Heart right ventricle (tissue), 16 donors: ENCODE data around the gene SHISAL1. TPM values are rescaled to one million over a fixed set of nuclear protein-coding genes. Genes with fewer than 3 reads are reported as not detected.

ENCODE experiments used
- ATAC-seq, 8 donors: fragments of 200-7000 bp; cut with Tn5 transposase; one replicate each; pipeline ENCODE4 v1.9.1; 2020; ENCODE audit warnings: mild to moderate bottlenecking in 8 of 8, moderate library complexity in 8 of 8, moderate number of reproducible peaks in 1 of 8
- DNase-seq, 2 donors: peaks; one replicate each; pipeline ENCODE4 v3.0.0-alpha.2; 2020
- H3K27ac ChIP-seq, 10 donors: fragments of 200-600 bp; sonication (generic) in 2 of 10; one replicate each; pipeline versions ENCODE4 v1.5.0 to v1.8.0; 2020 to 2022; ENCODE audit warnings: mild to moderate bottlenecking in 3 of 10
- H3K27me3 ChIP-seq, 7 donors: fragments of 200-600 bp; one replicate each; pipeline ENCODE4 v1.8.0; 2021 to 2022; ENCODE audit warnings: mild to moderate bottlenecking in 2 of 7
- H3K36me3 ChIP-seq, 9 donors: fragments of 200-600 bp; sonication (generic) in 1 of 9; one replicate each; pipeline versions ENCODE4 v1.5.0 to v1.8.0; 2020 to 2022; ENCODE audit warnings: mild to moderate bottlenecking in 2 of 9
- H3K4me1 ChIP-seq, 9 donors: fragments of 200-600 bp; sonication (generic) in 1 of 9; one replicate each; pipeline versions ENCODE4 v1.5.0 to v1.8.0; 2020 to 2022; ENCODE audit warnings: mild to moderate bottlenecking in 4 of 9
- H3K4me3 ChIP-seq, 10 donors: fragments of 200-600 bp; sonication (generic) in 2 of 10; one replicate each; pipeline versions ENCODE4 v1.5.0 to v1.8.0; 2020 to 2022; ENCODE audit warnings: mild to moderate bottlenecking in 7 of 10, moderate library complexity in 2 of 10
- H3K9me3 ChIP-seq, 11 donors: fragments of 200-600 bp in 10 of 11; sonication (generic) in 2 of 11; one replicate each; pipeline versions ENCODE4 v1.5.0 to v1.8.0; 2013 to 2022; ENCODE audit warnings: mild to moderate bottlenecking in 2 of 11, control low read depth in 1 of 11, moderate library complexity in 1 of 11
- CTCF ChIP-seq, 9 donors: fragments of 200-600 bp; sonication (generic) in 2 of 9; IDR thresholded peaks; one replicate each; pipeline versions ENCODE4 v1.5.0 to v1.8.0; 2021 to 2022; ENCODE audit warnings: antibody characterized with exemption in 9 of 9, mild to moderate bottlenecking in 5 of 9, moderate library complexity in 1 of 9
- WGBS, 2 donors: extraction: QIAGEN DNeasy Blood & Tissue Kit; methylation state at CpG; one replicate each; pipeline ENCODE4 v1.1.7; 2013; ENCODE audit warnings: inconsistent platforms in 1 of 2; 5-methylcytosine and 5-hydroxymethylcytosine counted together
- intact Hi-C, 10 donors: fragments of 100-400 bp; cut with DNase I; formaldehyde crosslinking; loops; one replicate each; pipeline versions ENCODE4 v1.11.1 to v1.14.2; 2022
- polyA plus RNA-seq, 2 donors: library from polyadenylated mRNA; stranded (reverse); fragments of 200-250 nt; gene quantifications; one replicate each; pipeline ENCODE4 v1.2.3, GENCODE V29; 2013
- total RNA-seq, 10 donors: library from RNA; stranded (reverse); fragmentation: NEBNext Ultra II Directional in 3 of 10; extraction: Animal tissue kit (Norgen Biotek cat#: 25700) in 3 of 10; gene quantifications; one replicate each; pipeline versions ENCODE4 v1.2.1 to v1.2.4, GENCODE V29; 2021 to 2023
- donor health status: Arrhythmogenic right ventricular cardiomyopathy.
- donor health status: ischemic (EF 13 %, LVEDD 7.1; RV severe dilation, severe dysfunction).
- donor health status: healthy with polysubstance abuse.
- donor health status: DM: no; HTN: yes; CAD: no.
- donor health status: DM: no; HTN: no; CAD: no.
- donor health status: ischemic (EF 25% LVEDD 6.9; RV normal size, moderate dysfunction).
- donor health status: ischemic (EF 25% LVEDD 5.7; RV mildly dilated, moderate dysfunction).
- donor health status: healthy.
- donor health status: DM: yes; HTN: yes; CAD: no.
- donor health status: Ischemic cardiomyopathy.
- donor health status: ischemic (EF 35%, LVEDD 5.7; RV mildly dilated, moderate dysfunction).
- donor health status: nonischemic (EF 11% LVEDD 7.7; RV severe dilation, severe dysfunction).
- donor health status: DM: yes; HTN: yes; CAD: no.
- donor health status: PGD.
- donor health status: ischemic (EF 29% LVEDD 5.4; RV normal size, mild dysfunction).
- donor health status: nonischemic (EF 23%, LVEDD 6.1; RV moderate dilation, normal function).

SHISAL1 gene
- total and polyA plus RNA-seq, 12 donors, result 0.15 to 1.7 (median 0.63) TPM

DNA sequence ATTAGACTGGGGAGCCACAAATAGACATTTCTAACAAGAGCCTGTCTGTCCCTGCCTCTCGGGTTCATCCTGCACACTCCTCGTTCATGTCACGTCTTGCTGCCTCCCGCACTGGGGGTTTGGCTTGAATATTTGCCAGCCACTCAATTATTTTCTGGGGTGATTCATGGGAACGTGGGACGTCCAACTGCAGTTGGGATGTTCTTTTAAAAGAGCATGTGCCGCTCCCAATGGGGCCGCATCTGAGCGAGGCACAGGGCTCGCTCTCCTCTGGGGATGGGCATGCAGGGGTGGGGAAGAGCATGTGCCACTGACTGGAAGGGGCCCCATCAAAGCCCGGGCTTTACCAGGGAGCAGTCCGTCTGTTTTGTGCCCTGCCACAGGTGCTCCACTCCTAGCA lies 88.6 kb downstream of the SHISAL1 start:
- ATAC-seq, result no peak
- Histone ChIP-seq H3K27me3 (peaks cover 0 to 21% (median 9%) of the 10 kb centered on the region in 7 donors), H3K4me1 (no peaks in the 10 kb centered on the region), H3K27ac (no peak overlapping the region), H3K4me3 (no peak overlapping the region), H3K9me3 (peaks cover 0 to 24% (median 11%) of the 10 kb centered on the region in 11 donors), H3K36me3 (no peaks in the 10 kb centered on the region)
- 54 to 57% methylated on average over 12 of the region's 12 CpGs for WGBS, 2 donors
- intact Hi-C loops, result no loop called here
- DNase-seq, result no peak
- TF ChIP-seq CTCF (IDR thresholded peaks at IDR 0.05), result no peak

DNA sequence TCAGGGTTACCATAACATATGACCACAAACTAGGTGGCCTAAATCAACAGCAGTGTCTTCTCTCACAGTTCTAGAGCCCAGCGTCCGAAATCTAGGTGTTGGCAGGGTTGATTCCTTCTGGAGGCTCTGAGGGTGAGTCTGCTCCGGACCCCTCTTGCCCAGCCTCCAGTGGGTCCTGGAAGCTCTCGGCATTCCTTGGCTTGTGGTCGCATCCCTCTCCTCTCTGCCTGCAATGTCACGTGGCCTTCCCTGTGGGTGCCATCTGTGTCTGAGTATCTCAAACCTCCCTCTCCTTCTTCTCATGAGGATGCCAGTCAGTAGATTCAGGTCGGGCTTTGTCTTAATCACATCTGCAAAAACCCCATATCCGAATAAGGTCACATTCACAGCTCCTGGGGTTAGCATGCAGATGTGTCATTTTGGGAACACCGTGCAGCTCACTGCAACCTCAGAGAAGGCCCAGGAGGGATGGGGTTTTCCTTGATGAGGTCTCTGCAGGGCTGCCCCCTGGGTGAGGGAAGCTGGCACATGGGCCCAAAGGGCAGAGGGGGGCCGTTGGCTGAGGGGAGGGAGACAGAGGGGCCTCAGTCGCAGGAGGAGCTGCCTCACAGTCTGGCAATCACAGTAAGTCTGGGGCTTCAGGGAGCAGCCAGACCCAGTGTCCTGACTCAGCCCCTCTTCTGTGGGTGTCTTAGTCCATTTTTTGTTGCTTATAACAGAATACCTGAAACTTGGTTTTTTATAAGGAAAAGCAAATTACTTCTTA lies 90.9 kb downstream of the SHISAL1 start:
- H3K27ac ChIP-seq, result no peak overlapping the region
- DNase-seq (no peak), ATAC-seq (no peak)
- intact Hi-C loops, result no loop called here
- H3K4me3 ChIP-seq, result no peak overlapping the region
- no peak for TF ChIP-seq CTCF (IDR thresholded peaks at IDR 0.05)
- no peaks in the 10 kb centered on the region for H3K4me1 ChIP-seq
- WGBS, 2 donors, result 90 to 92% methylated on average over 11 of the region's 11 CpGs
- peaks cover 0 to 29% (median 13%) of the 10 kb centered on the region in 7 donors for H3K27me3 ChIP-seq
- peaks cover 0 to 5% (median 0%) of the 10 kb centered on the region in 11 donors for H3K9me3 ChIP-seq
- H3K36me3 ChIP-seq, result no peaks in the 10 kb centered on the region

GRCh38 chr22:44220727-44221680 lies 91.7 kb downstream of the SHISAL1 start:
- DNase-seq (no peak), ATAC-seq (no peak)
- Histone ChIP-seq H3K4me1 (no peaks in the 10 kb centered on the region), H3K27me3 (peaks cover 0 to 27% (median 7%) of the 10 kb centered on the region in 7 donors), H3K27ac (no peak overlapping the region), H3K4me3 (no peak overlapping the region), H3K9me3 (peaks cover 0 to 5% (median 0%) of the 10 kb centered on the region in 11 donors), H3K36me3 (no peaks in the 10 kb centered on the region)
- no peak for TF ChIP-seq CTCF (IDR thresholded peaks at IDR 0.05)
- WGBS, 2 donors, result 75 to 77% methylated on average over 23 of the region's 23 CpGs
- intact Hi-C loops, result no loop called here

GRCh38 chr22:44219101-44219870 lies 93.5 kb downstream of the SHISAL1 start:
- Histone ChIP-seq H3K4me3 (no peak overlapping the region), H3K36me3 (no peaks in the 10 kb centered on the region), H3K27ac (no peak overlapping the region), H3K4me1 (no peaks in the 10 kb centered on the region), H3K9me3 (peaks cover 0 to 15% (median 9%) of the 10 kb centered on the region in 11 donors), H3K27me3 (peaks cover 0 to 19% (median 6%) of the 10 kb centered on the region in 7 donors)
- TF ChIP-seq CTCF (IDR thresholded peaks at IDR 0.05), result no peak
- DNase-seq (no peak), ATAC-seq (no peak)
- intact Hi-C loops, result no loop called here
- 77 to 80% methylated on average over 21 of the region's 21 CpGs for WGBS, 2 donors
